SK-N-SH (cell line): ENCODE results near the gene PDZD2. TPM values are rescaled to one million over a fixed set of nuclear protein-coding genes. Genes with fewer than 3 reads are reported as not detected.

ENCODE experiments used
- CTCF ChIA-PET: fragments of 300-600, 350-600 bp; formaldehyde crosslinking; extraction: SDS; loops from one replicate; lab custom pipeline; 2021; lab: Yijun Ruan, JAX
- POLR2A ChIA-PET: fragments of 350-600 bp; sonication (Branson Sonifier 250); formaldehyde crosslinking; extraction: SDS; loops from one replicate; lab custom pipeline; 2020; ENCODE audit warnings: antibody characterized with exemption, inconsistent platforms; lab: Yijun Ruan, JAX
- DNase-seq: peaks from one replicate; pipeline ENCODE4 v3.0.0; 2012
- H2AFZ ChIP-seq: fragments of 200-600 bp; sonication (generic); 2 replicates; pipeline ENCODE4 v1.8.1; 2016; ENCODE audit warnings: antibody characterized with exemption, mild to moderate bottlenecking, low read depth
- H3F3A ChIP-seq: fragments of 200-600 bp; sonication (generic); replicated peaks from 2 replicates; pipeline ENCODE3; 2016; ENCODE audit warnings: antibody characterized with exemption, mild to moderate bottlenecking; ENCODE audit not compliant: insufficient read depth
- H3K27ac ChIP-seq, 2 experiments: fragments of 200-500 bp in 1 of 2; fragments of 200-600 bp in 1 of 2; sonication (Bioruptor generic) in 1 of 2; sonication (generic), shearing (Covaris generic) in 1 of 2; 2 replicates each; pipeline versions ENCODE4 v1.5.1 to v1.6.1; 2014 to 2016; ENCODE audit warnings: low read depth in 2 of 2, inconsistent platforms in 1 of 2, low read length in 1 of 2, mild to moderate bottlenecking in 1 of 2, mixed read lengths in 1 of 2
- H3K27me3 ChIP-seq: fragments of 200-600 bp; sonication (generic), shearing (Covaris generic); 2 replicates; pipeline ENCODE4 v1.6.1; 2016; ENCODE audit warnings: mixed run types; ENCODE audit not compliant: insufficient read depth
- H3K36me3 ChIP-seq, 2 experiments: fragments of 200-500 bp in 1 of 2; fragments of 200-600 bp in 1 of 2; sonication (Bioruptor generic) in 1 of 2; sonication (generic) in 1 of 2; replicated peaks in 1 of 2; 2 replicates each; pipeline versions ENCODE3 to v1.5.1; 2014 to 2016; ENCODE audit warnings: low read length in 1 of 2, mild to moderate bottlenecking in 1 of 2; ENCODE audit not compliant: insufficient read depth in 2 of 2, control insufficient read depth in 1 of 2
- H3K4me1 ChIP-seq, 2 experiments: fragments of 200-500 bp in 1 of 2; fragments of 200-600 bp in 1 of 2; sonication (Bioruptor generic) in 1 of 2; sonication (generic), shearing (Covaris generic) in 1 of 2; 2 replicates each; pipeline versions ENCODE4 v1.5.1 to v1.6.1; 2014 to 2016; ENCODE audit warnings: low read depth in 1 of 2, low read length in 1 of 2, mixed run types in 1 of 2; ENCODE audit not compliant: insufficient read depth in 2 of 2, control insufficient read depth in 1 of 2
- H3K4me2 ChIP-seq: fragments of 200-600 bp; sonication (generic), shearing (Covaris generic); 2 replicates; pipeline ENCODE4 v1.6.1; 2017; ENCODE audit warnings: mixed run types
- H3K4me3 ChIP-seq, 2 experiments: fragments of 200-500 bp in 1 of 2; fragments of 200-600 bp in 1 of 2; sonication (Bioruptor generic) in 1 of 2; sonication (generic), shearing (Covaris generic) in 1 of 2; 2 replicates each; pipeline versions ENCODE4 v1.5.1 to v1.8.1; 2014 to 2016; ENCODE audit warnings: low read depth in 2 of 2, inconsistent platforms in 1 of 2, low read length in 1 of 2, mild to moderate bottlenecking in 1 of 2, mixed read lengths in 1 of 2, moderate library complexity in 1 of 2
- H3K79me2 ChIP-seq: fragments of 200-600 bp; sonication (generic); 2 replicates; pipeline ENCODE4 v1.8.1; 2017; ENCODE audit warnings: mild to moderate bottlenecking; ENCODE audit not compliant: insufficient read depth
- H3K9ac ChIP-seq: fragments of 200-600 bp; sonication (generic); 2 replicates; pipeline ENCODE4 v1.6.1; 2017; ENCODE audit warnings: mixed run types
- H3K9me2 ChIP-seq: fragments of 200-600 bp; sonication (generic); 2 replicates; pipeline ENCODE4 v1.6.1; 2017; ENCODE audit warnings: mixed run types
- H3K9me3 ChIP-seq: fragments of 200-600 bp; sonication (generic); 2 replicates; pipeline ENCODE4 v1.6.1; 2017; ENCODE audit warnings: mixed run types, mild to moderate bottlenecking, moderate library complexity
- H4K20me1 ChIP-seq: fragments of 200-600 bp; sonication (generic); 2 replicates; pipeline ENCODE4 v1.6.1; 2017; ENCODE audit warnings: mild to moderate bottlenecking, mixed run types; ENCODE audit not compliant: insufficient read depth
- CHD2 ChIP-seq: fragments of 150-350 bp; IDR thresholded peaks from 2 replicates; pipeline ENCODE4 v1.6.1; 2018; ENCODE audit warnings: low read length; ENCODE audit not compliant: partially characterized antibody
- EP300 ChIP-seq, 2 experiments: IDR thresholded peaks; 2 replicates each; pipeline versions ENCODE4 v1.4.0 to v1.6.1; 2012; ENCODE audit warnings: borderline replicate concordance in 1 of 2, low read depth in 1 of 2, low read length in 1 of 2
- EZH2phosphoT487 ChIP-seq: fragments of 200-600 bp; sonication (generic); IDR thresholded peaks from 2 replicates; pipeline ENCODE4 v1.6.1; 2017; ENCODE audit warnings: low read depth, mixed run types, mild to moderate bottlenecking, antibody characterized with exemption, moderate library complexity, borderline replicate concordance
- GABPA ChIP-seq: IDR thresholded peaks from 2 replicates; pipeline ENCODE4 v1.4.0; 2012; ENCODE audit warnings: low read depth, mild to moderate bottlenecking
- GATA2 ChIP-seq: sonication (generic); formaldehyde crosslinking; IDR thresholded peaks from 2 replicates; pipeline ENCODE4 v1.5.0; 2020; ENCODE audit warnings: mild to moderate bottlenecking, missing genetic modification reagents
- JUND ChIP-seq: IDR thresholded peaks from 2 replicates; pipeline ENCODE4 v1.4.0; 2012
- MXI1 ChIP-seq: IDR thresholded peaks from 2 replicates; pipeline ENCODE4 v1.6.1; 2012; ENCODE audit warnings: mild to moderate bottlenecking, low read depth, low read length, improper control_type of control experiment
- NFIC ChIP-seq: IDR thresholded peaks from 2 replicates; pipeline ENCODE4 v1.4.0; 2012; ENCODE audit warnings: borderline replicate concordance
- RAD21 ChIP-seq: IDR thresholded peaks from 2 replicates; pipeline ENCODE4 v1.6.1; 2012; ENCODE audit warnings: mild to moderate bottlenecking, low read length
- REST ChIP-seq: IDR thresholded peaks from 2 replicates; pipeline ENCODE4 v1.6.1; 2012; ENCODE audit warnings: mild to moderate bottlenecking, low read depth, low read length, moderate library complexity
- SIN3A ChIP-seq: IDR thresholded peaks from 2 replicates; pipeline ENCODE4 v1.6.1; 2012; ENCODE audit warnings: low read depth, mild to moderate bottlenecking, low read length, moderate library complexity, borderline replicate concordance
- SMC3 ChIP-seq: IDR thresholded peaks from 2 replicates; pipeline ENCODE4 v1.6.1; 2012; ENCODE audit warnings: low read depth, low read length, improper control_type of control experiment
- TAF1 ChIP-seq: IDR thresholded peaks from 2 replicates; pipeline ENCODE4 v1.6.1; 2012; ENCODE audit warnings: low read depth, mild to moderate bottlenecking, low read length, moderate library complexity, borderline replicate concordance
- TCF12 ChIP-seq: IDR thresholded peaks from 2 replicates; pipeline ENCODE4 v1.4.0; 2012
- USF2 ChIP-seq: fragments of 150-350 bp; IDR thresholded peaks from 2 replicates; pipeline ENCODE4 v1.6.1; 2017; ENCODE audit warnings: antibody characterized with exemption, low read length, low read depth, borderline replicate concordance
- YY1 ChIP-seq: IDR thresholded peaks from 2 replicates; pipeline ENCODE4 v1.4.0; 2012; ENCODE audit warnings: low read depth, mild to moderate bottlenecking
- WGBS: methylation state at CpG from one replicate; pipeline ENCODE4 v1.1.6; 2017; ENCODE audit warnings: low lambda C conversion rate; 5-methylcytosine and 5-hydroxymethylcytosine counted together
- polyA plus RNA-seq, 3 experiments: library from polyadenylated mRNA; depleted of rRNA; stranded (reverse); fragments of >200 nt; gene quantifications; 2 replicates each; pipeline ENCODE4 v1.2.3, GENCODE V29; 2012
- TF ChIP-seq, protein P1 (sequence below): IDR thresholded peaks from 2 replicates; pipeline ENCODE4; 2012
- TF ChIP-seq, protein P2 (sequence below): IDR thresholded peaks from 2 replicates; pipeline ENCODE4 v1.4.0; 2012; ENCODE audit warnings: low read depth, borderline replicate concordance

Gene PDZD2
- polyA plus RNA-seq, 1 of the 3 experiments (the other 2 are of a cell fraction) = 0.13 TPM

GRCh38 chr5:31751610-31752009 lies 112.7 kb downstream of the PDZD2 start (continued):
- TF ChIP-seq REST (no peak), GATA2 (CRISPR knock-in tag) (no peak)

GRCh38 chr5:31753700-31754357 lies 114.9 kb downstream of the PDZD2 start:
- no peaks in the 10 kb centered on the region for H3K36me3 ChIP-seq
- H3K27me3 ChIP-seq = no peaks in the 10 kb centered on the region
- peaks cover 0 to 36% of the 10 kb centered on the region in 2 experiments; a peak in 1 of 4 replicates for H3K4me1 ChIP-seq
- no peak for DNase-seq
- no peak overlapping the region for H3K27ac ChIP-seq
- H3K4me3 ChIP-seq = no peak overlapping the region
- H3K79me2 ChIP-seq = no peaks in the 10 kb centered on the region
- POLR2A ChIA-PET = no interaction called here
- H3F3A ChIP-seq = no peaks in the 10 kb centered on the region
- no peaks in the 10 kb centered on the region for H3K9me3 ChIP-seq
- no peaks in the 10 kb centered on the region for H4K20me1 ChIP-seq
- no peak overlapping the region for H2AFZ ChIP-seq
- H3K9ac ChIP-seq = no peak overlapping the region
- TF ChIP-seq, protein P1, sequence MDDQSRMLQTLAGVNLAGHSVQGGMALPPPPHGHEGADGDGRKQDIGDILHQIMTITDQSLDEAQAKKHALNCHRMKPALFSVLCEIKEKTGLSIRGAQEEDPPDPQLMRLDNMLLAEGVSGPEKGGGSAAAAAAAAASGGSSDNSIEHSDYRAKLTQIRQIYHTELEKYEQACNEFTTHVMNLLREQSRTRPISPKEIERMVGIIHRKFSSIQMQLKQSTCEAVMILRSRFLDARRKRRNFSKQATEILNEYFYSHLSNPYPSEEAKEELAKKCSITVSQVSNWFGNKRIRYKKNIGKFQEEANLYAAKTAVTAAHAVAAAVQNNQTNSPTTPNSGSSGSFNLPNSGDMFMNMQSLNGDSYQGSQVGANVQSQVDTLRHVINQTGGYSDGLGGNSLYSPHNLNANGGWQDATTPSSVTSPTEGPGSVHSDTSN = no peak
- TF ChIP-seq NFIC (no peak), EZH2phosphoT487 (no peak), MXI1 (no peak), JUND (no peak), SIN3A (no peak), RAD21 (no peak), SMC3 (no peak), TCF12 (no peak), CHD2 (no peak), USF2 (no peak), GABPA (no peak), EP300 (IDR thresholded peaks at IDR 0.05; ENCODE audit: borderline replicate concordance in 1 of 2, low read depth in 1 of 2, low read length in 1 of 2) (no peak), TAF1 (no peak), GATA2 (CRISPR knock-in tag) (no peak), YY1 (no peak)
- TF ChIP-seq, protein P2, sequence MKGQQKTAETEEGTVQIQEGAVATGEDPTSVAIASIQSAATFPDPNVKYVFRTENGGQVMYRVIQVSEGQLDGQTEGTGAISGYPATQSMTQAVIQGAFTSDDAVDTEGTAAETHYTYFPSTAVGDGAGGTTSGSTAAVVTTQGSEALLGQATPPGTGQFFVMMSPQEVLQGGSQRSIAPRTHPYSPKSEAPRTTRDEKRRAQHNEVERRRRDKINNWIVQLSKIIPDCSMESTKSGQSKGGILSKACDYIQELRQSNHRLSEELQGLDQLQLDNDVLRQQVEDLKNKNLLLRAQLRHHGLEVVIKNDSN = no peak
- WGBS = 55% methylated on average over 9 of the region's 9 CpGs
- no peak overlapping the region for H3K4me2 ChIP-seq
- no peaks in the 10 kb centered on the region for H3K9me2 ChIP-seq
- CTCF ChIA-PET = interaction anchor here (1.8 kb wide), 1 partner anchor 115 kb away, joined by 7 read pairs; the partner anchor contains the start of gene PDZD2
